Calu3 (cell line): ENCODE data around the gene VIPR2. TPM values are rescaled to one million over a fixed set of nuclear protein-coding genes. Genes with fewer than 3 reads are reported as not detected.
"Not testable (repeated sequence)": the region's sequence is repeated elsewhere in the genome, so short reads cannot be mapped to it uniquely, and the experiment has no call there.

Experiments used
- BruUV-seq: library from RNA; stranded (reverse); fragments of 400-500 nt; replicated peaks from 2 replicates; lab custom pipeline; 2021; lab: Mats Ljungman, UMichigan
- CTCF ChIA-PET: fragments of 300-600 bp; sonication (Branson Sonifier 250); formaldehyde crosslinking; loops from one replicate; lab custom pipeline; 2022; ENCODE audit warnings: antibody characterized with exemption; lab: Charles Lee
- DNase-seq: peaks from one replicate; pipeline ENCODE4 v3.0.0; 2022
- H3K27ac Mint-ChIP-seq: one replicate; pipeline ENCODE4 v1.8.0; 2022; ENCODE audit warnings: mixed read lengths; ENCODE audit not compliant: unreplicated experiment
- H3K27me3 Mint-ChIP-seq: one replicate; pipeline ENCODE4 v1.8.0; 2022; ENCODE audit warnings: mixed read lengths; ENCODE audit not compliant: unreplicated experiment
- H3K36me3 Mint-ChIP-seq: one replicate; pipeline ENCODE4 v1.8.0; 2022; ENCODE audit warnings: mild to moderate bottlenecking, moderate library complexity, mixed read lengths; ENCODE audit not compliant: insufficient read depth, unreplicated experiment
- H3K4me1 Mint-ChIP-seq: one replicate; pipeline ENCODE4 v1.8.0; 2022; ENCODE audit warnings: mild to moderate bottlenecking, low read depth, mixed read lengths; ENCODE audit not compliant: unreplicated experiment
- H3K4me3 Mint-ChIP-seq: one replicate; pipeline ENCODE4 v1.8.0; 2022; ENCODE audit warnings: mild to moderate bottlenecking, low read depth, moderate library complexity, mixed read lengths; ENCODE audit not compliant: unreplicated experiment
- H3K9me3 Mint-ChIP-seq: one replicate; pipeline ENCODE4 v1.8.0; 2022; ENCODE audit warnings: low read depth, mixed read lengths; ENCODE audit not compliant: unreplicated experiment
- CTCF ChIP-seq: fragments of 200-600 bp; IDR thresholded peaks from one replicate; pipeline ENCODE4 v1.8.0; 2022; ENCODE audit warnings: antibody characterized with exemption; ENCODE audit not compliant: unreplicated experiment
- intact Hi-C: fragments of 100-400 bp; cut with micrococcal nuclease; formaldehyde crosslinking; loops from one replicate; pipeline ENCODE4 v1.10.0; 2022; ENCODE audit not compliant: unreplicated experiment
- total RNA-seq: library from RNA; stranded (reverse); gene quantifications from 2 replicates; pipeline ENCODE4 v1.2.3, GENCODE V29; 2022

Gene VIPR2
- total RNA-seq, 1 experiment from 2014 or later, result not detected

GRCh38 chr7:159007996-159008389 is 136.7 kb downstream of the VIPR2 start:
- Mint-ChIP-seq H3K27me3 (peaks cover 32% of the 10 kb centered on the region), H3K36me3 (no peaks in the 10 kb centered on the region), H3K27ac (no peak overlapping the region), H3K4me3 (no peak overlapping the region), H3K4me1 (no peaks in the 10 kb centered on the region), H3K9me3 (no peaks in the 10 kb centered on the region)
- intact Hi-C loops, result no loop called here
- TF ChIP-seq CTCF, result no peak
- no TSS peak for BruUV-seq
- DNase-seq, result no peak
- CTCF ChIA-PET, result no interaction called here

- BruUV-seq, result no TSS peak
- Mint-ChIP-seq H3K4me3 (no peak overlapping the region), H3K27me3 (peaks cover 33% of the 10 kb centered on the region), H3K9me3 (no peaks in the 10 kb centered on the region), H3K36me3 (no peaks in the 10 kb centered on the region), H3K4me1 (no peaks in the 10 kb centered on the region), H3K27ac (no peak overlapping the region)
- CTCF ChIA-PET, result no interaction called here
- intact Hi-C loops, result no loop called here
- TF ChIP-seq CTCF, result no peak
- no peak for DNase-seq
Measured at GRCh38 chr7:159007364-159007995, 137.2 kb downstream of the VIPR2 start.

GRCh38 chr7:159006610-159007130 is 138.0 kb downstream of the VIPR2 start:
- Mint-ChIP-seq H3K4me1 (no peaks in the 10 kb centered on the region), H3K36me3 (no peaks in the 10 kb centered on the region), H3K9me3 (no peaks in the 10 kb centered on the region), H3K27ac (no peak overlapping the region), H3K27me3 (peaks cover 30% of the 10 kb centered on the region), H3K4me3 (no peak overlapping the region)
- BruUV-seq, result no TSS peak
- DNase-seq, result no peak
- intact Hi-C loops, result no loop called here
- TF ChIP-seq CTCF, result no peak
- CTCF ChIA-PET, result no interaction called here

GRCh38 chr7:159006022-159006609 is 138.6 kb downstream of the VIPR2 start:
- H3K36me3 Mint-ChIP-seq, H3K4me3 Mint-ChIP-seq, H3K4me1 Mint-ChIP-seq, DNase-seq, H3K27ac Mint-ChIP-seq, intact Hi-C loops, CTCF ChIA-PET, H3K9me3 Mint-ChIP-seq, BruUV-seq: not testable (repeated sequence)
- H3K27me3 Mint-ChIP-seq, result peaks cover 24% of the 10 kb centered on the region

- intact Hi-C loops, result no loop called here
- H3K4me1 Mint-ChIP-seq, result no peaks in the 10 kb centered on the region
- DNase-seq, result no peak
- no peaks in the 10 kb centered on the region for H3K9me3 Mint-ChIP-seq
- H3K27ac Mint-ChIP-seq, result no peak overlapping the region
- BruUV-seq, result no TSS peak
- CTCF ChIA-PET, result no interaction called here
- peaks cover 19% of the 10 kb centered on the region for H3K27me3 Mint-ChIP-seq
- H3K4me3 Mint-ChIP-seq, result no peak overlapping the region
- no peaks in the 10 kb centered on the region for H3K36me3 Mint-ChIP-seq
- TF ChIP-seq CTCF, result no peak
Measured at GRCh38 chr7:159005618-159006017, 139.0 kb downstream of the VIPR2 start.
